K562 (cell line): Measurements from ENCODE around the gene EP300. TPM values are rescaled to one million over a fixed set of nuclear protein-coding genes. Genes with fewer than 3 reads are reported as not detected.
A peak's percentile ranks its signal among the peaks of the same experiment; 100 is the strongest.

Source experiments
- ATF7 ChIP-seq: fragments of 450-650 bp; IDR thresholded peaks from 2 replicates; pipeline ENCODE4 v1.7.1; 2014; ENCODE audit warnings: mild to moderate bottlenecking, moderate library complexity
- MCM5 ChIP-seq: fragments of 450-650 bp; IDR thresholded peaks from 2 replicates; pipeline ENCODE4 v1.6.1; 2016; ENCODE audit warnings: low read depth
- MYBL2 ChIP-seq, 2 experiments: fragments of 450-650 bp in 1 of 2; sonication (generic) in 1 of 2; formaldehyde crosslinking in 1 of 2; IDR thresholded peaks; 2 replicates each; pipeline versions ENCODE4 v1.6.1 to v1.8.1; 2017 to 2022; ENCODE audit warnings: borderline replicate concordance in 1 of 2, inconsistent platforms in 1 of 2, low read depth in 1 of 2, mild to moderate bottlenecking in 1 of 2, missing genetic modification reagents in 1 of 2, moderate library complexity in 1 of 2
- OTX1 ChIP-seq: fragments of 450-650 bp; formaldehyde crosslinking; IDR thresholded peaks from 2 replicates; pipeline ENCODE4 v1.4.0; 2022; ENCODE audit warnings: mild to moderate bottlenecking
- ZNF586 ChIP-seq: fragments of 450-650 bp; formaldehyde crosslinking; conservative IDR thresholded peaks from 2 replicates; pipeline ENCODE4 v1.4.0; 2020; ENCODE audit warnings: mild to moderate bottlenecking, moderate library complexity
- polyA plus RNA-seq, 8 experiments: library from polyadenylated mRNA; depleted of rRNA in 4 of 8; stranded (reverse) in 5 of 8; unstranded in 3 of 8; fragments of >200 nt; fragmentation: Nextera tagmentation in 2 of 8; fragmentation: Illumina TruSeq in 1 of 8; extraction: Ambion mirVana in 2 of 8; extraction: Trizol in 1 of 8; gene quantifications; 2 replicates each; pipeline versions ENCODE4 v1.2.1 to v1.2.3, GENCODE V29; 2011 to 2014; ENCODE audit warnings: inconsistent platforms in 1 of 8, missing spikeins in 1 of 8
- total RNA-seq, 7 experiments: library from RNA; depleted of rRNA in 6 of 7; stranded (reverse); fragments of >200 nt in 6 of 7; fragmentation: Illumina TruSeq in 2 of 7; extraction: Trizol in 2 of 7; gene quantifications; 2 replicates each; pipeline versions ENCODE4 v1.2.1 to v1.2.3, GENCODE V29; 2011 to 2021; ENCODE audit warnings: low replicate concordance in 1 of 7
- TF ChIP-seq, protein P1 (sequence below), 2 experiments: fragments of 450-650 bp in 1 of 2; sonication (generic) in 1 of 2; formaldehyde crosslinking in 1 of 2; IDR thresholded peaks; 2 replicates each; pipeline versions ENCODE4 v1.7.1 to v1.9.0; 2016 to 2022; ENCODE audit warnings: inconsistent platforms in 1 of 2, mild to moderate bottlenecking in 1 of 2, missing genetic modification reagents in 1 of 2
- TF ChIP-seq, protein P2 (sequence below): fragments of 450-650 bp; IDR thresholded peaks from 2 replicates; pipeline ENCODE4 v1.6.1; 2018; ENCODE audit not compliant: partially characterized antibody
- TF ChIP-seq, protein P3 (sequence below): fragments of 450-650 bp; formaldehyde crosslinking; IDR thresholded peaks from 2 replicates; pipeline ENCODE4 v1.4.0; 2022; ENCODE audit warnings: missing genetic modification characterization
- TF ChIP-seq, protein P4 (sequence below): IDR thresholded peaks from 2 replicates; pipeline ENCODE4 v1.6.1; 2014; ENCODE audit warnings: antibody characterized with exemption

Gene EP300
- total and polyA plus RNA-seq, 9 of the 15 experiments (the other 6 are each of a cell fraction or from before 2014, with no cell fraction given): 2.2 to 28.6 (median 10.9) TPM

- TF ChIP-seq, protein P1, sequence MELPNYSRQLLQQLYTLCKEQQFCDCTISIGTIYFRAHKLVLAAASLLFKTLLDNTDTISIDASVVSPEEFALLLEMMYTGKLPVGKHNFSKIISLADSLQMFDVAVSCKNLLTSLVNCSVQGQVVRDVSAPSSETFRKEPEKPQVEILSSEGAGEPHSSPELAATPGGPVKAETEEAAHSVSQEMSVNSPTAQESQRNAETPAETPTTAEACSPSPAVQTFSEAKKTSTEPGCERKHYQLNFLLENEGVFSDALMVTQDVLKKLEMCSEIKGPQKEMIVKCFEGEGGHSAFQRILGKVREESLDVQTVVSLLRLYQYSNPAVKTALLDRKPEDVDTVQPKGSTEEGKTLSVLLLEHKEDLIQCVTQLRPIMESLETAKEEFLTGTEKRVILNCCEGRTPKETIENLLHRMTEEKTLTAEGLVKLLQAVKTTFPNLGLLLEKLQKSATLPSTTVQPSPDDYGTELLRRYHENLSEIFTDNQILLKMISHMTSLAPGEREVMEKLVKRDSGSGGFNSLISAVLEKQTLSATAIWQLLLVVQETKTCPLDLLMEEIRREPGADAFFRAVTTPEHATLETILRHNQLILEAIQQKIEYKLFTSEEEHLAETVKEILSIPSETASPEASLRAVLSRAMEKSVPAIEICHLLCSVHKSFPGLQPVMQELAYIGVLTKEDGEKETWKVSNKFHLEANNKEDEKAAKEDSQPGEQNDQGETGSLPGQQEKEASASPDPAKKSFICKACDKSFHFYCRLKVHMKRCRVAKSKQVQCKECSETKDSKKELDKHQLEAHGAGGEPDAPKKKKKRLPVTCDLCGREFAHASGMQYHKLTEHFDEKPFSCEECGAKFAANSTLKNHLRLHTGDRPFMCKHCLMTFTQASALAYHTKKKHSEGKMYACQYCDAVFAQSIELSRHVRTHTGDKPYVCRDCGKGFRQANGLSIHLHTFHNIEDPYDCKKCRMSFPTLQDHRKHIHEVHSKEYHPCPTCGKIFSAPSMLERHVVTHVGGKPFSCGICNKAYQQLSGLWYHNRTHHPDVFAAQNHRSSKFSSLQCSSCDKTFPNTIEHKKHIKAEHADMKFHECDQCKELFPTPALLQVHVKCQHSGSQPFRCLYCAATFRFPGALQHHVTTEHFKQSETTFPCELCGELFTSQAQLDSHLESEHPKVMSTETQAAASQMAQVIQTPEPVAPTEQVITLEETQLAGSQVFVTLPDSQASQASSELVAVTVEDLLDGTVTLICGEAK (IDR thresholded peaks at IDR 0.05): peak; percentile 71
- TF ChIP-seq, protein P1 (CRISPR knock-in tag; IDR thresholded peaks at IDR 0.05): no peak
- no peak for TF ChIP-seq MYBL2 (IDR thresholded peaks at IDR 0.05; ENCODE audit: low read depth)
- TF ChIP-seq MYBL2 (CRISPR knock-in tag; IDR thresholded peaks at IDR 0.05; ENCODE audit: borderline replicate concordance): no peak
- TF ChIP-seq, protein P2, sequence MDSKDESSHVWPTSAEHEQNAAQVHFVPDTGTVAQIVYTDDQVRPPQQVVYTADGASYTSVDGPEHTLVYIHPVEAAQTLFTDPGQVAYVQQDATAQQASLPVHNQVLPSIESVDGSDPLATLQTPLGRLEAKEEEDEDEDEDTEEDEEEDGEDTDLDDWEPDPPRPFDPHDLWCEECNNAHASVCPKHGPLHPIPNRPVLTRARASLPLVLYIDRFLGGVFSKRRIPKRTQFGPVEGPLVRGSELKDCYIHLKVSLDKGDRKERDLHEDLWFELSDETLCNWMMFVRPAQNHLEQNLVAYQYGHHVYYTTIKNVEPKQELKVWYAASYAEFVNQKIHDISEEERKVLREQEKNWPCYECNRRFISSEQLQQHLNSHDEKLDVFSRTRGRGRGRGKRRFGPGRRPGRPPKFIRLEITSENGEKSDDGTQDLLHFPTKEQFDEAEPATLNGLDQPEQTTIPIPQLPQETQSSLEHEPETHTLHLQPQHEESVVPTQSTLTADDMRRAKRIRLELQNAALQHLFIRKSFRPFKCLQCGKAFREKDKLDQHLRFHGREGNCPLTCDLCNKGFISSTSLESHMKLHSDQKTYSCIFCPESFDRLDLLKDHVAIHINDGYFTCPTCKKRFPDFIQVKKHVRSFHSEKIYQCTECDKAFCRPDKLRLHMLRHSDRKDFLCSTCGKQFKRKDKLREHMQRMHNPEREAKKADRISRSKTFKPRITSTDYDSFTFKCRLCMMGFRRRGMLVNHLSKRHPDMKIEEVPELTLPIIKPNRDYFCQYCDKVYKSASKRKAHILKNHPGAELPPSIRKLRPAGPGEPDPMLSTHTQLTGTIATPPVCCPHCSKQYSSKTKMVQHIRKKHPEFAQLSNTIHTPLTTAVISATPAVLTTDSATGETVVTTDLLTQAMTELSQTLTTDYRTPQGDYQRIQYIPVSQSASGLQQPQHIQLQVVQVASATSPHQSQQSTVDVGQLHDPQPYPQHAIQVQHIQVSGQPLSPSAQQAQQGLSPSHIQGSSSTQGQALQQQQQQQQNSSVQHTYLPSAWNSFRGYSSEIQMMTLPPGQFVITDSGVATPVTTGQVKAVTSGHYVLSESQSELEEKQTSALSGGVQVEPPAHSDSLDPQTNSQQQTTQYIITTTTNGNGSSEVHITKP: peak; percentile 46
- TF ChIP-seq MCM5: no peak
- TF ChIP-seq, protein P3, sequence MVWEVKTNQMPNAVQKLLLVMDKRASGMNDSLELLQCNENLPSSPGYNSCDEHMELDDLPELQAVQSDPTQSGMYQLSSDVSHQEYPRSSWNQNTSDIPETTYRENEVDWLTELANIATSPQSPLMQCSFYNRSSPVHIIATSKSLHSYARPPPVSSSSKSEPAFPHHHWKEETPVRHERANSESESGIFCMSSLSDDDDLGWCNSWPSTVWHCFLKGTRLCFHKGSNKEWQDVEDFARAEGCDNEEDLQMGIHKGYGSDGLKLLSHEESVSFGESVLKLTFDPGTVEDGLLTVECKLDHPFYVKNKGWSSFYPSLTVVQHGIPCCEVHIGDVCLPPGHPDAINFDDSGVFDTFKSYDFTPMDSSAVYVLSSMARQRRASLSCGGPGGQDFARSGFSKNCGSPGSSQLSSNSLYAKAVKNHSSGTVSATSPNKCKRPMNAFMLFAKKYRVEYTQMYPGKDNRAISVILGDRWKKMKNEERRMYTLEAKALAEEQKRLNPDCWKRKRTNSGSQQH (CRISPR knock-in tag): peak; percentile 82; the same call in 1 of the 2 replicates
- TF ChIP-seq ATF7: peak; percentile 31; the same call in 1 of the 2 replicates
- TF ChIP-seq OTX1: peak; percentile 92
- no peak for TF ChIP-seq ZNF586 (CRISPR knock-in tag)
- TF ChIP-seq, protein P4, sequence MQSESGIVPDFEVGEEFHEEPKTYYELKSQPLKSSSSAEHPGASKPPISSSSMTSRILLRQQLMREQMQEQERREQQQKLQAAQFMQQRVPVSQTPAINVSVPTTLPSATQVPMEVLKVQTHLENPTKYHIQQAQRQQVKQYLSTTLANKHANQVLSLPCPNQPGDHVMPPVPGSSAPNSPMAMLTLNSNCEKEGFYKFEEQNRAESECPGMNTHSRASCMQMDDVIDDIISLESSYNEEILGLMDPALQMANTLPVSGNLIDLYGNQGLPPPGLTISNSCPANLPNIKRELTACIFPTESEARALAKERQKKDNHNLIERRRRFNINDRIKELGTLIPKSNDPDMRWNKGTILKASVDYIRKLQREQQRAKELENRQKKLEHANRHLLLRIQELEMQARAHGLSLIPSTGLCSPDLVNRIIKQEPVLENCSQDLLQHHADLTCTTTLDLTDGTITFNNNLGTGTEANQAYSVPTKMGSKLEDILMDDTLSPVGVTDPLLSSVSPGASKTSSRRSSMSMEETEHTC: peak; percentile 74
Observed at GRCh38 chr22:41091132-41092022, 1.0 kb upstream of the EP300 start (continued).
